ENCODE results near the gene SLC37A3.

- no peak for TF ChIP-seq ISL1 (CRISPR knock-in tag; IDR thresholded peaks at IDR 0.05)
- no peak for TF ChIP-seq ZFP3 (CRISPR knock-in tag; IDR thresholded peaks at IDR 0.05)
- no peak for TF ChIP-seq SNAI2 (CRISPR knock-in tag; IDR thresholded peaks at IDR 0.05)
- TF ChIP-seq CREB5 (CRISPR knock-in tag; IDR thresholded peaks at IDR 0.05; ENCODE audit: low read depth) = no peak
- TF ChIP-seq PATZ1 (CRISPR knock-in tag; IDR thresholded peaks at IDR 0.05; ENCODE audit: borderline replicate concordance) = no peak
- no peak for TF ChIP-seq CSDC2 (CRISPR knock-in tag; IDR thresholded peaks at IDR 0.05)
- TF ChIP-seq ZFP30 (CRISPR knock-in tag; IDR thresholded peaks at IDR 0.05) = no peak
These were observed 105.9 kb downstream of the SLC37A3 start for GRCh38 chr7:140292438-140292837.

All from SK-N-SH treated with all-trans-retinoic acid at 6 μM for 48 hours (cell line).